ENCODE results near the gene UBXN11. TPM values are rescaled to one million over a fixed set of nuclear protein-coding genes. Genes with fewer than 3 reads are reported as not detected.

Gene UBXN11
- total and polyA plus RNA-seq, 2 donors (not counting 1 experiment from before 2014, with no cell fraction given) = 68.0 to 81.4 TPM

GRCh38 chr1:26324550-26324949, 18.1 kb upstream of the UBXN11 start:
- Histone ChIP-seq H3K27me3 (replicated peaks in 1 of 4; ENCODE audit: control extremely low read depth in 1 of 4, control insufficient read depth in 3 of 4, insufficient read depth in 4 of 4, low read length in 3 of 4) (no peaks in the 10 kb centered on the region), H3K4me3 (ENCODE audit: control extremely low read depth in 1 of 5, extremely low read depth in 1 of 5, insufficient read depth in 1 of 5, low read depth in 2 of 5, low read length in 4 of 5) (no peak overlapping the region), H3K4me2 (replicated peaks; ENCODE audit: low read depth, low read length, poor library complexity, severe bottlenecking) (no peak overlapping the region), H3K9ac (ENCODE audit: low read length) (no peak overlapping the region), H3K79me2 (ENCODE audit: control insufficient read depth, insufficient read depth, low read length) (peaks cover 24% of the 10 kb centered on the region), H3K27ac (ENCODE audit: low read length in 2 of 2) (peak overlapping the region in 1 of 2 donors; percentile 54), H4K20me1 (ENCODE audit: control insufficient read depth, insufficient read depth, low read length, poor library complexity, severe bottlenecking) (peaks cover 49% of the 10 kb centered on the region), H2AFZ (ENCODE audit: insufficient read depth, low read depth, low read length, poor library complexity, severe bottlenecking) (no peak overlapping the region), H3K9me3 (ENCODE audit: control extremely low read depth in 1 of 3, control insufficient read depth in 2 of 3, insufficient read depth in 1 of 3, low read length in 2 of 3) (no peaks in the 10 kb centered on the region), H3K4me1 (ENCODE audit: control insufficient read depth in 2 of 2, insufficient read depth in 2 of 2, low read length in 2 of 2) (peaks cover 31 to 33% of the 10 kb centered on the region in 2 donors), H3K36me3 (replicated peaks in 1 of 2; ENCODE audit: control extremely low read depth in 1 of 2, control insufficient read depth in 1 of 2, extremely low read depth in 1 of 2, insufficient read depth in 2 of 2, low read length in 1 of 2) (peaks cover 0 to 49% of the 10 kb centered on the region in 2 experiments)
- H3K4me1 Mint-ChIP-seq = peaks cover 40% of the 10 kb centered on the region
- POLR2A ChIA-PET = interaction anchor here (15.2 kb wide), 1 partner anchor 40 kb away, joined by 1239 read pairs; the partner anchor contains the start of gene SH3BGRL3
- CTCF ChIA-PET = interaction anchor here (5.0 to 30.0 kb wide), 2 partner anchors 40 to 42 kb away, joined by 28 to 1400 read pairs; partner anchors contain the start of gene SH3BGRL3
- H3K27me3 Mint-ChIP-seq = no peaks in the 10 kb centered on the region
- intact Hi-C loops (cut with micrococcal nuclease) = no loop called here
- WGBS (ENCODE audit: insufficient coverage) = no CpG with 5 or more reads among the region's 3 CpGs
- no peak for TF ChIP-seq EZH2 (IDR thresholded peaks at IDR 0.05; ENCODE audit: borderline replicate concordance, insufficient read depth, low read depth, low read length, poor library complexity, severe bottlenecking)
- TF ChIP-seq, protein P1, sequence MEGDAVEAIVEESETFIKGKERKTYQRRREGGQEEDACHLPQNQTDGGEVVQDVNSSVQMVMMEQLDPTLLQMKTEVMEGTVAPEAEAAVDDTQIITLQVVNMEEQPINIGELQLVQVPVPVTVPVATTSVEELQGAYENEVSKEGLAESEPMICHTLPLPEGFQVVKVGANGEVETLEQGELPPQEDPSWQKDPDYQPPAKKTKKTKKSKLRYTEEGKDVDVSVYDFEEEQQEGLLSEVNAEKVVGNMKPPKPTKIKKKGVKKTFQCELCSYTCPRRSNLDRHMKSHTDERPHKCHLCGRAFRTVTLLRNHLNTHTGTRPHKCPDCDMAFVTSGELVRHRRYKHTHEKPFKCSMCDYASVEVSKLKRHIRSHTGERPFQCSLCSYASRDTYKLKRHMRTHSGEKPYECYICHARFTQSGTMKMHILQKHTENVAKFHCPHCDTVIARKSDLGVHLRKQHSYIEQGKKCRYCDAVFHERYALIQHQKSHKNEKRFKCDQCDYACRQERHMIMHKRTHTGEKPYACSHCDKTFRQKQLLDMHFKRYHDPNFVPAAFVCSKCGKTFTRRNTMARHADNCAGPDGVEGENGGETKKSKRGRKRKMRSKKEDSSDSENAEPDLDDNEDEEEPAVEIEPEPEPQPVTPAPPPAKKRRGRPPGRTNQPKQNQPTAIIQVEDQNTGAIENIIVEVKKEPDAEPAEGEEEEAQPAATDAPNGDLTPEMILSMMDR (IDR thresholded peaks at IDR 0.05) = no peak
- H3K9me3 Mint-ChIP-seq (ENCODE audit: insufficient read depth) = no peaks in the 10 kb centered on the region
- DNase-seq (no peak), ATAC-seq (ENCODE audit: low read depth) (no peak)
- no peak overlapping the region for H3K4me3 Mint-ChIP-seq
- H3K27ac Mint-ChIP-seq = peak overlapping the region; percentile 57

DNA sequence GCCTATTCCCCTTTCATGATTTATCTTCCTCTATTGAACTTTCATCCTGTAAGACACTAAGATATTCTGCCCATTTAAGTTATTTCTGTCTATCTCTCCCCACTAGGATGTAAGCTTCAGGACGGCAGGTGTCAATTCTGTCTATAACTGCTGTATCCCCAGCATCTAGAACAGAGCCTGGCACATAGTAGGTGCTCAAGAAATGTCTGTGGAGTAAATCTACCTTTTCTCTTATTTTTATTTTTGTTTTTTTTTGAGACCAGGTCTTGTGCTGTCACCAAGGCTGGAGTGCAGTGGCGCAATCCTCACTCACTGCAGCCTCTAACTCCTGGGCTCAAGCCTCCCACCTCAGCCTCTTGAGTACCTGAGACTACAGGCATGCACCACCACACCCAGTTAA, 16.9 kb upstream of the UBXN11 start:
- no peak overlapping the region for H2AFZ ChIP-seq (ENCODE audit: insufficient read depth, low read depth, low read length, poor library complexity, severe bottlenecking)
- CTCF ChIA-PET = interaction anchor here (2.9 to 30.0 kb wide), 5 partner anchors 41 to 154 kb away, joined by 7 to 1400 read pairs (median 28); partner anchors contain the start of genes CEP85, SH3BGRL3 and ZNF593
- no peak overlapping the region for H3K9ac ChIP-seq (ENCODE audit: low read length)
- Mint-ChIP-seq H3K9me3 (ENCODE audit: insufficient read depth) (no peaks in the 10 kb centered on the region), H3K27me3 (no peaks in the 10 kb centered on the region), H3K4me3 (no peak overlapping the region), H3K27ac (peak overlapping the region; percentile 87), H3K4me1 (peaks cover 44% of the 10 kb centered on the region)
- H3K4me3 ChIP-seq (ENCODE audit: control extremely low read depth in 1 of 5, extremely low read depth in 1 of 5, insufficient read depth in 1 of 5, low read depth in 2 of 5, low read length in 4 of 5) = no peak overlapping the region
- peaks cover 61% of the 10 kb centered on the region for H4K20me1 ChIP-seq (ENCODE audit: control insufficient read depth, insufficient read depth, low read length, poor library complexity, severe bottlenecking)
- no peaks in the 10 kb centered on the region for H3K9me3 ChIP-seq (ENCODE audit: control extremely low read depth in 1 of 3, control insufficient read depth in 2 of 3, insufficient read depth in 1 of 3, low read length in 2 of 3)
- H3K4me1 ChIP-seq (ENCODE audit: control insufficient read depth in 2 of 2, insufficient read depth in 2 of 2, low read length in 2 of 2) = peaks cover 31 to 33% of the 10 kb centered on the region in 2 donors
- peaks cover 36% of the 10 kb centered on the region for H3K79me2 ChIP-seq (ENCODE audit: control insufficient read depth, insufficient read depth, low read length)
- H3K27me3 ChIP-seq (replicated peaks in 1 of 4; ENCODE audit: control extremely low read depth in 1 of 4, control insufficient read depth in 3 of 4, insufficient read depth in 4 of 4, low read length in 3 of 4) = no peaks in the 10 kb centered on the region
- peaks cover 0 to 54% of the 10 kb centered on the region in 2 experiments for H3K36me3 ChIP-seq (replicated peaks in 1 of 2; ENCODE audit: control extremely low read depth in 1 of 2, control insufficient read depth in 1 of 2, extremely low read depth in 1 of 2, insufficient read depth in 2 of 2, low read length in 1 of 2)
- POLR2A ChIA-PET = interaction anchor here (0.7 to 15.2 kb wide), 4 partner anchors 12 to 288 kb away, joined by 3 to 1239 read pairs (median 5); partner anchors contain the start of gene SH3BGRL3
- TF ChIP-seq, protein P1 (IDR thresholded peaks at IDR 0.05) = no peak
- DNase-seq (no peak), ATAC-seq (ENCODE audit: low read depth) (no peak)
- H3K4me2 ChIP-seq (replicated peaks; ENCODE audit: low read depth, low read length, poor library complexity, severe bottlenecking) = no peak overlapping the region
- WGBS (ENCODE audit: insufficient coverage) = no CpG with 5 or more reads among the region's 2 CpGs
- peak overlapping the region in 1 of 2 donors; percentile 75 for H3K27ac ChIP-seq (ENCODE audit: low read length in 2 of 2)
- intact Hi-C loops (cut with micrococcal nuclease) = no loop called here
